ENCODE measurements around the gene KRTAP11-1.
A peak's percentile ranks its signal among the peaks of the same experiment; 100 is the strongest.

KRTAP11-1 gene

DNA sequence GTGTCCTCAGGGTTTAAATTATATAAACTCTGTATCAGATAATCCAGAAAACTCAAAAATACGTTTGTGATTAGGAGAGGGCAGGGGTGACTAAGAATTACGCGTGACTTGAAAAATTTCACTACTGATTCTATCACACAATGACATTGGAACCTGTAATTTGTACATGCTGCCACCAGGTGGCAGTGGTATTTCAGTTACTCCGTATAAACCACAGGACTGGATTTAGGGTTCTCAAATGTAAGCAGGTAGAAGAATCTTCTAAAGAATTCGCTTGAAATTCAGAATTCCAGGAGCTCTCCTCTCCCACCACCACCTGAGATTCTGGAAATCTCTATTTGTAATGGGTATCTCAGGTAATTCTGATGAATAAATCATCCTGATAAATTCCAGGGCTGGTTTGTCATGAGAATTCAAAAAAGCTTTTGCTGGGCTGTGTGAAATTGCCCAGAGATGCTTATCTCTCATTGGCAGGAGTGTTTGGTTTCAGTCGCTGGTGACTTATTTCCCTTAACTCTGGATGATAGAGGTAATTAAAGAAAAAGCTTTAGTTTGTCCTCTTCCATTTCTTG is 50.1 kb downstream of the KRTAP11-1 start:
- Histone ChIP-seq H3K36me3 (no peaks in the 10 kb centered on the region), H3K4me1 (no peaks in the 10 kb centered on the region), H3K27me3 (no peaks in the 10 kb centered on the region), H3K9me3 (no peaks in the 10 kb centered on the region), H3K4me3 (ENCODE audit: low read depth, low read length) (no peak overlapping the region)
- peak; percentile 40 for DNase-seq
- TF ChIP-seq, protein P1, sequence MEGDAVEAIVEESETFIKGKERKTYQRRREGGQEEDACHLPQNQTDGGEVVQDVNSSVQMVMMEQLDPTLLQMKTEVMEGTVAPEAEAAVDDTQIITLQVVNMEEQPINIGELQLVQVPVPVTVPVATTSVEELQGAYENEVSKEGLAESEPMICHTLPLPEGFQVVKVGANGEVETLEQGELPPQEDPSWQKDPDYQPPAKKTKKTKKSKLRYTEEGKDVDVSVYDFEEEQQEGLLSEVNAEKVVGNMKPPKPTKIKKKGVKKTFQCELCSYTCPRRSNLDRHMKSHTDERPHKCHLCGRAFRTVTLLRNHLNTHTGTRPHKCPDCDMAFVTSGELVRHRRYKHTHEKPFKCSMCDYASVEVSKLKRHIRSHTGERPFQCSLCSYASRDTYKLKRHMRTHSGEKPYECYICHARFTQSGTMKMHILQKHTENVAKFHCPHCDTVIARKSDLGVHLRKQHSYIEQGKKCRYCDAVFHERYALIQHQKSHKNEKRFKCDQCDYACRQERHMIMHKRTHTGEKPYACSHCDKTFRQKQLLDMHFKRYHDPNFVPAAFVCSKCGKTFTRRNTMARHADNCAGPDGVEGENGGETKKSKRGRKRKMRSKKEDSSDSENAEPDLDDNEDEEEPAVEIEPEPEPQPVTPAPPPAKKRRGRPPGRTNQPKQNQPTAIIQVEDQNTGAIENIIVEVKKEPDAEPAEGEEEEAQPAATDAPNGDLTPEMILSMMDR (IDR thresholded peaks at IDR 0.05; ENCODE audit: low read depth, low read length), result peak; percentile 75

Measured in BE2C (cell line).